ENCODE measurements around the gene BCL2L12.
A peak's percentile ranks its signal among the peaks of the same experiment; 100 is the strongest.

The BCL2L12 gene

GRCh38 chr19:49690656-49691242, 25.0 kb downstream of the BCL2L12 start, which contains the start of gene CPT1C:
TSS of gene CPT1C (plus strand) at chr19:49691116. CDS start at chr19:49692253, 1,137 bp downstream.
- peak within 1 kb of the TSS; percentile 30 for H3K27ac ChIP-seq (ENCODE audit: low read depth, low read length)
- peaks cover 10 to 33% (median 21%) of the 10 kb centered on the region in 5 donors for H3K27me3 ChIP-seq (ENCODE audit: control insufficient read depth in 5 of 5, insufficient read depth in 4 of 5, low read length in 5 of 5)
- peaks cover 6 to 54% (median 40%) of the 10 kb centered on the region in 5 donors for H3K4me1 ChIP-seq (ENCODE audit: control insufficient read depth in 5 of 5, insufficient read depth in 5 of 5, low read length in 5 of 5)
- H3K36me3 ChIP-seq (ENCODE audit: control insufficient read depth in 5 of 5, insufficient read depth in 5 of 5, low read length in 5 of 5): peaks cover 0 to 22% (median 16%) of the 10 kb centered on the region in 5 donors
- peak within 1 kb of the TSS in 3 of 5 donors; percentile 27 to 68 (median 50) for H3K9ac ChIP-seq (ENCODE audit: low read length in 5 of 5)
- H3K9me3 ChIP-seq (ENCODE audit: control insufficient read depth in 5 of 5, low read length in 5 of 5): no peaks in the 10 kb centered on the region
- peak within 1 kb of the TSS; percentile 43 to 75 (median 66) for H3K4me3 ChIP-seq (ENCODE audit: low read depth in 1 of 5, low read length in 5 of 5)

- H3K9ac ChIP-seq (ENCODE audit: low read length in 5 of 5): peak overlapping the region in 1 of 5 donors; percentile 68
- H3K4me3 ChIP-seq (ENCODE audit: low read depth in 1 of 5, low read length in 5 of 5): peak overlapping the region in 4 of 5 donors; percentile 43 to 75 (median 66)
- no peaks in the 10 kb centered on the region for H3K9me3 ChIP-seq (ENCODE audit: control insufficient read depth in 5 of 5, low read length in 5 of 5)
- peaks cover 0 to 14% (median 10%) of the 10 kb centered on the region in 5 donors for H3K36me3 ChIP-seq (ENCODE audit: control insufficient read depth in 5 of 5, insufficient read depth in 5 of 5, low read length in 5 of 5)
- H3K27ac ChIP-seq (ENCODE audit: low read depth, low read length): no peak overlapping the region
- peaks cover 10 to 33% (median 21%) of the 10 kb centered on the region in 5 donors for H3K27me3 ChIP-seq (ENCODE audit: control insufficient read depth in 5 of 5, insufficient read depth in 4 of 5, low read length in 5 of 5)
- peaks cover 6 to 48% (median 35%) of the 10 kb centered on the region in 5 donors for H3K4me1 ChIP-seq (ENCODE audit: control insufficient read depth in 5 of 5, insufficient read depth in 5 of 5, low read length in 5 of 5)
Observed at GRCh38 chr19:49691243-49692146, 25.8 kb downstream of the BCL2L12 start.

- Histone ChIP-seq H3K4me3 (ENCODE audit: low read depth in 1 of 5, low read length in 5 of 5) (no peak overlapping the region), H3K27ac (ENCODE audit: low read depth, low read length) (no peak overlapping the region), H3K4me1 (ENCODE audit: control insufficient read depth in 5 of 5, insufficient read depth in 5 of 5, low read length in 5 of 5) (peaks cover 6 to 44% (median 35%) of the 10 kb centered on the region in 5 donors), H3K9ac (ENCODE audit: low read length in 5 of 5) (no peak overlapping the region), H3K9me3 (ENCODE audit: control insufficient read depth in 5 of 5, low read length in 5 of 5) (no peaks in the 10 kb centered on the region), H3K36me3 (ENCODE audit: control insufficient read depth in 5 of 5, insufficient read depth in 5 of 5, low read length in 5 of 5) (peaks cover 0 to 10% (median 7%) of the 10 kb centered on the region in 5 donors), H3K27me3 (ENCODE audit: control insufficient read depth in 5 of 5, insufficient read depth in 4 of 5, low read length in 5 of 5) (peaks cover 10 to 33% (median 21%) of the 10 kb centered on the region in 5 donors)
Observed at GRCh38 chr19:49692147-49692506, 26.4 kb downstream of the BCL2L12 start.

- Histone ChIP-seq H3K4me3 (ENCODE audit: low read depth in 1 of 5, low read length in 5 of 5) (no peak overlapping the region), H3K4me1 (ENCODE audit: control insufficient read depth in 5 of 5, insufficient read depth in 5 of 5, low read length in 5 of 5) (peaks cover 0 to 5% (median 5%) of the 10 kb centered on the region in 5 donors), H3K27ac (ENCODE audit: low read depth, low read length) (no peak overlapping the region), H3K27me3 (ENCODE audit: control insufficient read depth in 5 of 5, insufficient read depth in 4 of 5, low read length in 5 of 5) (peaks cover 0 to 16% (median 9%) of the 10 kb centered on the region in 5 donors), H3K9me3 (ENCODE audit: control insufficient read depth in 5 of 5, low read length in 5 of 5) (no peaks in the 10 kb centered on the region), H3K36me3 (ENCODE audit: control insufficient read depth in 5 of 5, insufficient read depth in 5 of 5, low read length in 5 of 5) (no peaks in the 10 kb centered on the region), H3K9ac (ENCODE audit: low read length in 5 of 5) (no peak overlapping the region)
Observed at GRCh38 chr19:49696115-49696514, 30.4 kb downstream of the BCL2L12 start.

- H3K27me3 ChIP-seq (ENCODE audit: control insufficient read depth in 5 of 5, insufficient read depth in 4 of 5, low read length in 5 of 5): peaks cover 0 to 14% (median 5%) of the 10 kb centered on the region in 5 donors
- no peak overlapping the region for H3K4me3 ChIP-seq (ENCODE audit: low read depth in 1 of 5, low read length in 5 of 5)
- no peaks in the 10 kb centered on the region for H3K4me1 ChIP-seq (ENCODE audit: control insufficient read depth in 5 of 5, insufficient read depth in 5 of 5, low read length in 5 of 5)
- no peak overlapping the region for H3K27ac ChIP-seq (ENCODE audit: low read depth, low read length)
- H3K9me3 ChIP-seq (ENCODE audit: control insufficient read depth in 5 of 5, low read length in 5 of 5): no peaks in the 10 kb centered on the region
- no peaks in the 10 kb centered on the region for H3K36me3 ChIP-seq (ENCODE audit: control insufficient read depth in 5 of 5, insufficient read depth in 5 of 5, low read length in 5 of 5)
- no peak overlapping the region for H3K9ac ChIP-seq (ENCODE audit: low read length in 5 of 5)
Observed at GRCh38 chr19:49696865-49697264, 31.1 kb downstream of the BCL2L12 start.

GRCh38 chr19:49699364-49699763, 33.6 kb downstream of the BCL2L12 start:
- Histone ChIP-seq H3K27ac (ENCODE audit: low read depth, low read length) (no peak overlapping the region), H3K9ac (ENCODE audit: low read length in 5 of 5) (no peak overlapping the region), H3K36me3 (ENCODE audit: control insufficient read depth in 5 of 5, insufficient read depth in 5 of 5, low read length in 5 of 5) (no peaks in the 10 kb centered on the region), H3K4me3 (ENCODE audit: low read depth in 1 of 5, low read length in 5 of 5) (no peak overlapping the region), H3K9me3 (ENCODE audit: control insufficient read depth in 5 of 5, low read length in 5 of 5) (no peaks in the 10 kb centered on the region), H3K27me3 (ENCODE audit: control insufficient read depth in 5 of 5, insufficient read depth in 4 of 5, low read length in 5 of 5) (peaks cover 0 to 14% (median 5%) of the 10 kb centered on the region in 5 donors), H3K4me1 (ENCODE audit: control insufficient read depth in 5 of 5, insufficient read depth in 5 of 5, low read length in 5 of 5) (no peaks in the 10 kb centered on the region)

- Histone ChIP-seq H3K9ac (ENCODE audit: low read length in 5 of 5) (no peak overlapping the region), H3K4me3 (ENCODE audit: low read depth in 1 of 5, low read length in 5 of 5) (no peak overlapping the region), H3K27me3 (ENCODE audit: control insufficient read depth in 5 of 5, insufficient read depth in 4 of 5, low read length in 5 of 5) (peaks cover 0 to 18% (median 5%) of the 10 kb centered on the region in 5 donors), H3K27ac (ENCODE audit: low read depth, low read length) (no peak overlapping the region), H3K4me1 (ENCODE audit: control insufficient read depth in 5 of 5, insufficient read depth in 5 of 5, low read length in 5 of 5) (no peaks in the 10 kb centered on the region), H3K36me3 (ENCODE audit: control insufficient read depth in 5 of 5, insufficient read depth in 5 of 5, low read length in 5 of 5) (no peaks in the 10 kb centered on the region), H3K9me3 (ENCODE audit: control insufficient read depth in 5 of 5, low read length in 5 of 5) (no peaks in the 10 kb centered on the region)
Observed at GRCh38 chr19:49700563-49700962, 34.8 kb downstream of the BCL2L12 start.

- peaks cover 0 to 18% (median 5%) of the 10 kb centered on the region in 5 donors for H3K27me3 ChIP-seq (ENCODE audit: control insufficient read depth in 5 of 5, insufficient read depth in 4 of 5, low read length in 5 of 5)
- no peak overlapping the region for H3K9ac ChIP-seq (ENCODE audit: low read length in 5 of 5)
- H3K27ac ChIP-seq (ENCODE audit: low read depth, low read length): no peak overlapping the region
- H3K9me3 ChIP-seq (ENCODE audit: control insufficient read depth in 5 of 5, low read length in 5 of 5): no peaks in the 10 kb centered on the region
- H3K4me1 ChIP-seq (ENCODE audit: control insufficient read depth in 5 of 5, insufficient read depth in 5 of 5, low read length in 5 of 5): no peaks in the 10 kb centered on the region
- no peak overlapping the region for H3K4me3 ChIP-seq (ENCODE audit: low read depth in 1 of 5, low read length in 5 of 5)
- H3K36me3 ChIP-seq (ENCODE audit: control insufficient read depth in 5 of 5, insufficient read depth in 5 of 5, low read length in 5 of 5): no peaks in the 10 kb centered on the region
Observed at GRCh38 chr19:49701271-49701786, 35.6 kb downstream of the BCL2L12 start.

- Histone ChIP-seq H3K27ac (ENCODE audit: low read depth, low read length) (no peak overlapping the region), H3K27me3 (ENCODE audit: control insufficient read depth in 5 of 5, insufficient read depth in 4 of 5, low read length in 5 of 5) (peaks cover 0 to 18% (median 5%) of the 10 kb centered on the region in 5 donors), H3K9me3 (ENCODE audit: control insufficient read depth in 5 of 5, low read length in 5 of 5) (no peaks in the 10 kb centered on the region), H3K36me3 (ENCODE audit: control insufficient read depth in 5 of 5, insufficient read depth in 5 of 5, low read length in 5 of 5) (no peaks in the 10 kb centered on the region), H3K4me1 (ENCODE audit: control insufficient read depth in 5 of 5, insufficient read depth in 5 of 5, low read length in 5 of 5) (no peaks in the 10 kb centered on the region), H3K4me3 (ENCODE audit: low read depth in 1 of 5, low read length in 5 of 5) (no peak overlapping the region), H3K9ac (ENCODE audit: low read length in 5 of 5) (no peak overlapping the region)
Observed at GRCh38 chr19:49704888-49705642, 39.3 kb downstream of the BCL2L12 start.
